Right forelimb (tissue), 1 donor: ENCODE measurements around the gene TBC1D22A.

ENCODE experiments used
- DNase-seq: peaks from one replicate; pipeline ENCODE4 v3.0.0-alpha.2; 2018

TBC1D22A gene

DNA sequence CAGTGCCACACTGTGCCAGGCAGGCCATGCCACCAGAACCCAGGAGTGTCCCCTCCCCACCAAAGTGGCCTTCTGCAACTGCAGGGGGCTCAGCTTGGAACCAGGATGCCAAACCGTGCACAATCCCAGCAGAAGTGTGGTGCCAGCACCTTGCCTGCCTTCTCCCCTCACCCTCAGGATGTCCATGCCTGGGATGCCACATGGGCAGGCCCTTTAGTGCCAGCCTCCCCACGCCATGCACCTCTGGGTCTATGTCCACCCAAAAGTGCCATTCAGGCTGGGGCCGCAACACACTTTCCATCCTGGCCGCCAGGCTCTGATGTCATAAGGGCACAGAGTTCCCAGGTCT is 8.7 kb upstream of the TBC1D22A start:
- DNase-seq: no peak

DNA sequence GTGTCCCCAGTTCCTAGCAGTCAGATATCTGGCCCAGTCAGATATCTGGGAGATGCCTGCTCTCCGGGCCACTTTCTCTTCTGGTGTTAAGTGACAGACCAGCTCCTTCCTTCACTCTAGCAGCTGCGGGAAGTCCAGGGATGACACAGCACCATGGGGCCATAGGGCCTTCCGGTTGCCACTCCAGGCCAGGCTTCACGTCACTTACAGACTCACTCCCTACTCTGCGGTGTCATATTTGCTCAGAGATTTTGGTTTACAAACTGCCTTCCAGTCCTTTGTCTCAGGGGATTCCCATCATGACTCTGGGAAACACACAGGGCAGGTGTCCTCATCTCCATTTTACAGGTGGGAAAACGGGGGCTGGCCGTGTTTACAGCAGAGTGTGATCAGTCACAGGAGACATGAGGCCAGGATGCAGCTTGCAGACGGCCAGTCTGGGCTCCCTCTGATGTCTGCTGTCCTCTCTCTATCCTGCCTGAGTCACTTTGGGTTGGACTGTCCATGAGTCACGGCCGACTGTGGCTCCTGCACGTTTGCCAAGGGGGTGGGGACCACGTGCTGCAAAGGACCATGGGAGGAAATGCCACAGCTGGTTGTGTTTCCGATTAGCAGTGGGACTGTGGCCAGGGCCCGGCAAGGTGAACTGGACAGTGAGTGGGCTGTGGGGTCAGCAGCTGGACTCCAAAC is 8.2 kb upstream of the TBC1D22A start:
- peak; percentile 79 for DNase-seq

DNA sequence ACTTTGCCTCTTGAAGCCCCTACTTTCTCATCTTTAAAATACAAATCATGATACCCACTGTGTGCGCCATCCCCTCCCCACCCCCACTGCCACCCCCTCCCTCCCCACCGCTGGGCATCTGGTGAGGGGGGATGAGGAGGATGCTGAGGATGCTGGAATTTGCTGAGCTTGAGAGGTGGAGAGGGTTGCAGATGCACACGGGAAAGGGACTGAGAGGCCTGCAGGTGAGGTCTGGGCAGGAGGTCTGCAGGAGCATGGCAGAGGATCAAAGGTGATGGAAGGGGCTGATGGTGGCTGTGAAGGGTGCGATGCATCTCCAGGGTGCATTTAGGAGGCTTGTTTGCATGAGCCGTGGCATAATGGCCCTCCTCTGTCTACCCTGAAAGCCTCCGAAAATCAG is 7.6 kb upstream of the TBC1D22A start:
- DNase-seq: no peak

DNA sequence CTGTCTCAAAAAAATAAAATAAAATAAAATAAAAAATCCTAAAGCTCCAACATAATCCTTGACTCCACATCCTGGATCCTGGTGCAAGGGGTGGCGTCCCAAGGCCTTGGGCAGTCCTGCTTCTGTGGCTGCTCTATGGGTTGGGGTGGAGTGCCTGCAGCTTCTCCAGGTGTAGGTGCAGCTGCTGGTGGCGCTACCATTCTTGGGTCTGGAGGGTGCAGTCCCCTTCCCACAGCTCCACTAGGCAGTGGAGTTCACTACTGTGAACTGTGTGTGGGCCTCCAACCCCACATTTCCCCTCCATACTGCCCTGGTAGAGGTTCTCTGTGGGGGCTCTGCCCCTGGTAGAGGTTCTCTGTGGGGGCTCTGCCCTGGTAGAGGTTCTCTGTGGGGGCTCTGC is 6.9 kb upstream of the TBC1D22A start:
- no peak for DNase-seq

DNA sequence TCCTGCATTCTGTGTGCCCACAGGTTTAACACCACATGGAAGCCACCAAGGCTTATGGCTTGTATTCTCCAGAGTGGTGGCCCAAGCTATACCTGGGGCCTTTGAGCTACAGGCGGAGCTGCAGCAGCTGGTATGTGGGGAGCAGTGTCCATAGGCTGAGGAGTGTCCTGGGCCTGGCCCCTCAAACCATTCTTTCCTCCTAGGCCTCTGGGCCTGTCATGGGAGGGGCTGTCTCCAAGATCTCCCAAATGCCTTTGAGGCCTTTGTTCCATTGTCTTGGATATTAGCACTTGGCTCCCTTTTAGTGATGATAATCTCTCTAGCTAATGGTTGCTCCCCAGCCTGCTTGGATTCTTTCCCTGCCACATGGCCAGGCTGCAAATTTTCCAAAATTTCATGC is 6.4 kb upstream of the TBC1D22A start:
- DNase-seq: no peak

DNA sequence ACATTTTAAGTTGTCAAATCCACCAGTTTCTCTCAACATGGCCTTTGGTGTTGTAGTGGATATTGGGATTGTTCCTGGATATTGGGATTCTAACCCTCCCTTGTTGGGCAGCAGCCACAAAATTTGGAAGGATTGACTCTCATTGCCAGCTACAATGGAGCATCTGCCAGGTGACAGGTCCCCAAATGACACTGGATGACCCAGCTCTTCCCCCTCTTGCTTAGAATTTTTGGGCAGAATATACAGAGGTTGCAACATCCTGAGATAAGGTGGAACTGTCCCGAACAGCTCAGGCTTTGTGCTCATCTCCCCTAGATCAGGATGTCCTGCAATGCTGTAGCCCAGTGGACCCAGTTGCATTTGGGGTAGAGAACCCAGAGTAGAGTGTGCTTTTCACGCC is 5.3 kb upstream of the TBC1D22A start:
- DNase-seq: no peak

DNA sequence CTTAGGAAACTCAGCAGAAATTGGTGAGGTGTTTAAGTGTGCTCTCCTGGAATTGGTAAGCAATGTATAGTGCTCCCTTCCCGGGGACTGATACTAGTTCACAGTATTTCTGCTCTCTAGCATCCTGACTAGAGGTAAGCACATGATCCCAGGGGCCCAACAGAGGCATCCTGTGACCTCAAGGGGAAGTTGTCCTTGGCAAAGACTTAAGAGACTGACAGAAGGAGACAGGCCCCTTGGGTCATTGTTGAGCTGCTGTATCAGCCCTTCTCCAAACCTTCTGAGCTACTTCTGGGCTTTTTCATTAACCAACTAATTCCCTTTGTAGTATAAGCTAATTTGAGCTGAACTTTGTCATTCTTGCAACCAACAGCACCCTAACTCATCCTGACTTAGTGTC is 4.3 kb upstream of the TBC1D22A start:
- DNase-seq: no peak

DNA sequence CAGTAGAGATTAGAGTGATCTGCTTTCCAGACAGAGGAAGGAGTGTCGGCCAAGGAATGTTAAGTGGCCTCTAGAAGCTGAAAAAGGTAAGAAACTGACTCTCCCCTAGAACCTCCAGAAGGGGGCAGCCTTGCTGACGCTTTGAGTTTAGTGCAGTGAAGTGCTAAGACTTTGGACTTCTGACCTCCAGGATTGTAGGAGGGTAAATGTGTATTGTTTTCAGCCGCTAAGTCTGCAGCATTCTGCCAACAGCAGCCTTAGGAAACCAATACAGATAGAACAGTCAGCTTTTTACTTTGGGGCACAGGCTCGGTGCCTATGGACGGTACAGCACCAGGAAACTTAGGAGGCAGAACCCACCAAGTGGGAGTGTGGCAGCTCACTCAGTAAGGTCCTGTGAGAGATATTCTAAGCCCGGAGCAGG is 3.6 kb upstream of the TBC1D22A start:
- DNase-seq: no peak

DNA sequence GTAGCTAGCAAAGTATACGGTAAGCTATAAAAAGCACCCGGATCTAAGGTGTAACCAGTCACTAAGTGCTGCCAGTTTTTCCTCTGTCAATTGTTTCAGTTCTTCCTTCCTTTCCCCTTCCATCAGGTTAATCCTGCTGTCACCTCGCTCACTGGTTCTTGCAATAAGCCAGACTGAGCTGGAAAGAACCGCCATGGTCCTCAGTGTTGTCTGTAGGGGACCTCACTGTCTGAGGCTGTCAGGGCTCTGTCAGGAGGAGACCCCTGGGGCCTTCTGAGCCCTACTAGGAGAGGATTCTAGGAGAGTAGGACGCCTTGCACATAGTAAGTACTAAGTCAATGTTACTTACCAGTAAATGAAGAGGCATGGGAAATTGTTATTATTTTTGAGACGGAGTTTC is 1.4 kb upstream of the TBC1D22A start:
- no peak for DNase-seq

DNA sequence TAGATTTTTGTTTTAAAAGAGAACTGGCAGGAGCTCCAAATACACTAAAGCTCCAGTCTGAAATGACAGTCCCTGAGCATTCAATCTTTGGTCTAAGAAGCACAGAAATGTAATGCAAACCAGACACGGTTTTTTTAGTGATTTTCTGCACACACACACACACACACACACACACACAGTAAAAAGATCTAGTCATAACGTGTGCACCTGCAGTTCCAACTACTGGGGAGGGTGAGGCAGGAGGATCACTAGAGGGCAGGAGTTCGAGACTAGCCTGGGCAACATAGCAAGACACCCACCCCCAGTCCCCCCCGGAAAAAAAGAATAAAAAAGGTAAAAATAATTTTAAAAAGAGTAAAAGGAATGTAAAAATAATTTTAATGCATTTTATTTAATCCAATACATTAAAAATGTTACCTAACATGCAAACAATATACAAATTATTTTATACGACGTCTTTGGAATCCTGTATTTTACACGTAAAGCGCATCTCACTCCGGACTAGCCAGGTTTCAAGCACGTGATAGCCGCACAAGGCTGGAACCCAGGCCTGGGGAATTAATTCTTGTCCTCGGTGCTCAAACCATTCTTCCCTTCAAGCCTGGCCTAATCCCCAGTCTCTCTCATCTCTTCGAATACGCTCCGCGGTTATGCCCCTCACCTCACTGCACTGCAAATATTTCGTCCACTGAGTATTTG is 762 bp upstream of the TBC1D22A start:
- no peak for DNase-seq

DNA sequence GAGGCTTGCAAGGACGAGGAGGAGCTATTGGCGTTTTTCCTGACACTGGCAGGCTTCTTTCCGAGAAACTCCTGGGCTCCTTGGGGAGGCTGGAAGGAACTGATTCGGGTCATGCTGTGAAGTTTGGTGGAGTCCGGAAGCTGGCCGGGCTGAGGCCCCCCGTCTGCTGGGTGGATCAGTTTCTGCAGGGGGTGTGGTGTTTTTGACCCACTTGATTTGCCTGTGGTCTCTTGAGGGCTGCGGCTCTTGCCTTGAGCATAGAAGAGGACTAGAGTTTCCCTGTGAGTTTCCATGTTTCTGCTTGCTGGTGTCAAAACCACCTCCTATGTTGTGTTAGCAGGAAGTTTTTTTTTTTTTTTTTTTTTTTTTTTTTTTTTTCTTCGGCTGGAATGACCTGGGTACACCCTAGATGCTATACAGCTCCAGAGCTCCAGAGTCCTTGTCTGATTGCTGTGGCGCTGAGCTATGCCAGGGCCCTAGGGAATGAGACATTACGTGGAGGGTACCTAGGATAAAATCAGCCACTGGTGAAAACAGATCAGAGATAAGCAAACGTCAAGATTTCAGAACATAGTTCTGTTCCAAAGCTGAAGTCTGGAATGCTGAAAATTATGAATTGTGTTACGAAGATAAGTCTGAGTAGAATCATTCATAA is 728 bp downstream of the TBC1D22A start:
- DNase-seq: peak; percentile 68

DNA sequence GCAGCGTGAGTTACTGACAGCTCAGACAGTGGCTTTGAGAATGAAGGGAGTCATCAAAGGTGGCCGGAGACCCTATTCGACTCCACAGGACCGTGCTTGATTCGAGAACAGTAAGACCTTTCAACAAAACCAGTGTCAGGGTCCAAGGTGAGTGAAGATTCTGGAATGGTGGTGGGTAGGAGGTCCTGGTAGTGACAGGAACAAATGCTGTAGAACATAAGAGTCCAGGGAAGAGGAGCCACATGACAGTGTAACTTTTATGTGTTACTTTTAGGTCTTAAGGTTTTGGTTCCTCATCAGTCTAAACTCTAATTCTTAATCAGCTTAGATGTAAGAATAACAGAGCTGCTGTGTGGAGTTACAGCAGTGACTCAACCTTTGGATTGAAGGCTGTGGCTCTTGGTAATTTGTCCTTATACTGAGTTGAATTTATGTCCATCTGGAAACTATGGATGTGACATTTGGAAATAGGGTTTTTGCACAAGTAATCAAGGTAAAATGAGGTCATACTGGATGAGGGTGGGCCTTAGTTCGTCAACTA is 1.8 kb downstream of the TBC1D22A start:
- DNase-seq: no peak

DNA sequence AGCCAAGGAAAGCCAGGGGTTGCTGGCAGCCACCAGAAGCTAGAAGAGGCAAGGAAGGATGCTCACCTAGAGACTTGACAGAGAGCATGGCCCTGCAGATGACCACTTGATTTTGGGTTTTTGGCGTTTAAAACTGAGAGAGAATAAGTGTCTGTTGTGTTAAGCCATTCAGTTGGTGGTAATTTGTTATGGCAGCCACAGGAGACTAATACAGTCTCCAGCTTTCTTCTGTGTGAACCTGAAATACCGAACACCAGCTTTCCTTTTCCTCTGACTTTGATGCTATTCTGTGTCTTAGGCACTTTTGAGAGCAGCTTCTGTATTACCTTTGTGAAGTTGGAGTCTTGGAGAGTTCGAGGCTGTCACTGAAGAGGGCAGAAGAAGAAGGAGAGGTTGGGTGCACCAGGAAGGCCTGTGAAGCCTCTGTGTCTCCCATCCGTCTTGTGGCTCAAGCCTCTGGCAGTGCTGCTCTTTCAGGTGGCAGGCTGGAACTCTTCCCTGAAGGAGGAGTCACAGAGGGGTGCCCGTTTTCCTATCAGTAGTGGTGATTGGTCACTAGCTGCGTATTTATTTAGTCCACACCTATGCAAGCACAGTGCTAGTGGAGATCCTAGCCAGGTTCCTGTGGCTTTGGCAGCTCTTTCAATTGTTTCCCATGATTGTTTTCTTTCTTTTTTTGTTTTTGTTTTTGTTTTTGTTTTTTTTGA is 2.5 kb downstream of the TBC1D22A start:
- no peak for DNase-seq

DNA sequence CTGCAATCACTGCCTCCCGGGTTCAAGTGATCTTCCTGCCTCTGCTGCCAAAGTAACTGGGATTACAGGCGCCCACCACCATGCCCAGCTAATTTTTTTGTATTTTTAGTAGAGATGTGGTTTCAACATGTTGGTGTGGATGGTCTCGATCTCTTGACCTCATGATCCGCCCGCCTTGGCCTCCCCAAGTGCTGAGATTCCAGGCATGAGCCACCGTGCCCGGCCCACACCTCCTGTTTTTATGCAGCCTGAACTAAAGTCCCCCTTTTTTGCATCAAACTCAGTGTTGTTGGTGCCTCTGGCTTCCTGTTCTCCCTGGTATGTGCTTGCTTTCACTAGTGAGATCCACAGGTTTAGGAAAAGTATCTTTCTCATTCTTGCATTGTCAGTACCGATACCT is 4.2 kb downstream of the TBC1D22A start:
- peak; percentile 1 for DNase-seq

DNA sequence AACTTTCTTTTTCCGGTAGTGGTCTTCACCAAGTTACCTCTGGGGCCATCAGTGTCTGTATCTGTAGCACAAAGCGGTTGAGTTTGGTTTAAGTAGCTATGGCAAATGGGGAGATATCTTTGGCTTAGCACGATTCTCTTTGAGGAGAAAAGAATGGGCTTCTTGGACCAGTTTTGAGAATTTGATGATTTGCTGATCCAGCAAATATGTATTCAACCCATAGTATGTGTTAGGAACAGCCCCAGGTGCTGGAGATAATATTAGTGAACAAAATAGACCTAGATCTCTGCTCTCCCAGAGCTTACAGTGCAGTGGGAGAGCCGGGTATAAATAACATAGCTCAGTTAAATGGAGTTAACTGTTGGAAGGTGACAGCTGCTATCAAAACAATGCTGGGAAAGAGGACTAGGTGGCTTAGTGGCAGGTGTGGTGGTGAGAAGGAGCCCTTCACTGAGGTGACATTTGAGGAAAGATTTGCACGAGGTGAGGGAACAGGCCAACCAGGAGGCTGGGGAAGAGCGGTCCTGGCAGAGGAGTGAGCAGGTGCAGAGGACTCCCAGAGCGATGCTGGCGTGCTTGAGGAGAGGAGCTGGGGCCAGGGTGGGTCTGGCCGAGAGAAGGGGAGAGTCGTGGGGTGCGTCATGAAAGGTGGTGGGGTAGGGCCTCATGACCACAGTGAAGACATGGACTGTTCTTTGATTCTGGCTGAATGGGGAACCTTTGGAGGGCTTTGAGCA is 5.0 kb downstream of the TBC1D22A start:
- no peak for DNase-seq

DNA sequence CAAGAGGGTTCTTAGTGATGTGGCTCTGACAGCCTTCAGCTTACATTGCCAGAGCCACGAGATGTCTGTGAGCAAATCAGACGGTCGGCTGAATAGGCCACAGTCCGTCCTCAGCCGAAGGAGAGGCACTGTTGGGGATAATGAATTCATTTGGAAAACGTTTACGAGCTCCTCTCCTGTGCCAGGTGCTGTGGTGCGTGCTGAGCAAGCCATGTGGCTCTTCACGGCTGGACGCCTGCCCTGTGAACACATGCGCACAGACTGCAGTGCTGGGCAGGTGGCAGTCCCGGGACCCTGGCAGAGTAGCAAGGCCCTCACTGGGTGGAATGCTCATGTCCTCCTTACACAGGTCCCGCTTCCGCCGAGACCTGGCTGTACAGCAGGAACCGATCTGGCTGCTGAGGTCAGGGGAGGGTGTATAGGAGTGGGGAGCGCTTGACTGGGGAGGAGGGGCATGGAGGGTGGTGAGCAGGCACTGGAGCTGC is 6.8 kb downstream of the TBC1D22A start:
- DNase-seq: no peak

DNA sequence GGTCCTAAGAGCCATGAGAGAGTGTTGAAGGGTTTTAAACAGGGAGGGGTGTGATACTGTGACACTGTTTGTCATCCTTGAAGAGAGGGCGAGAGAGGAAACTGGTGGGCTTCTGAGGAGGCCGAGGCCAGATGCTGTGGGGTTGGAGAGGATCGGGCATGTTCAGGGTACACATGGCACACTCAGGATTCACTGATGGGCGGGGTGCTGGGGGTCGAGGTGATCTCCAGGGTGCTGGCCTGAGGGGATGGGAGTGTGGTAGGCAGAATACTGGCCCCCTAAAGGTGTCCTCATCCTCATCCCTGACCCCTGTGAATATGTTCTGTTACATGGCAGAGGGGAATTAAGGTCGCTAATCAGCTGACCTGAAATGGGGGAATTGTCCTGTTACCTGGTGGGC is 7.3 kb downstream of the TBC1D22A start:
- DNase-seq: peak; percentile 33

DNA sequence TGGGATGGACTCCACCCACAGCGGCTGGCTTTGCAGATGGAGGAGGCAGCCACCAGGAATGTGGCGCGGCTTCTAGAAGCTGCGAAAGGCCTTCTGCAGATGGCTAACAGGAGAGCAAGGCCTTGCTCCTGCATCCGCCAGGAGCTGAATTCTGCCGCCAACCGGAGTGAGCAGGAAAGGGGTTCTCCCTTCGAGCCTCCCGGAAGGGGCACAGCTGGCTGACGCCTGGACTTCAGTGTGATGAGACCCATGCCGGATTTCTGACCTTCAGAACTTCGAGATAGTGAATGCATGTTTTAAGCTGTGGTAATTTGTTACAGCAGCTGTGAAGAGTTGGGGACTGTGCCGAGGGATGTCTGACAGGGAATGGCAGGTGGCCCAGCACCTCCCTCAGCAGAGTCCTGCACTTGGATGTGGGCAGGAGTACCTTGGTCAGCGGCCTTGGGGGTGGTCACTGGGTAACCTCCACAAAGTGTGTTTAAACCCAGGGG is 7.7 kb downstream of the TBC1D22A start:
- no peak for DNase-seq

DNA sequence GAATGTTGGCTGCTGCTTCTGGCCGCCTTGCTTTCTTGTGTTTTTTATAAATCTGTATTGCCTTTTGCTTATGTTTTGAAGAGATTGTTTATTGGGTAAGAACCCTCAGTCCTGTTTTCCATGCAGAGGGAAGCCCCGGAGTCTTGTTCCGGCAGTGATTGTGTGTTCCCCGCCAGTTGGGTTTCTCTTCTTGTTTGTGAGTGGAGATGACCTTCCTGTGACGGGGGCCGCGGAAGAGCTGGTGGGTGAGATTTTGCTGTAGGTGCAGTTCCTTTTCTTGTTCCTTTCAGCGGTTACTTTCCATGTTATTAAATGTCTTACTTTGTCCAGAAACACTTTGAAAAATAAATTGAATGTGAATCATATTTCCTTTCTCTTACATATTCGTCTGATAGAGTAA is 8.3 kb downstream of the TBC1D22A start:
- DNase-seq: no peak

DNA sequence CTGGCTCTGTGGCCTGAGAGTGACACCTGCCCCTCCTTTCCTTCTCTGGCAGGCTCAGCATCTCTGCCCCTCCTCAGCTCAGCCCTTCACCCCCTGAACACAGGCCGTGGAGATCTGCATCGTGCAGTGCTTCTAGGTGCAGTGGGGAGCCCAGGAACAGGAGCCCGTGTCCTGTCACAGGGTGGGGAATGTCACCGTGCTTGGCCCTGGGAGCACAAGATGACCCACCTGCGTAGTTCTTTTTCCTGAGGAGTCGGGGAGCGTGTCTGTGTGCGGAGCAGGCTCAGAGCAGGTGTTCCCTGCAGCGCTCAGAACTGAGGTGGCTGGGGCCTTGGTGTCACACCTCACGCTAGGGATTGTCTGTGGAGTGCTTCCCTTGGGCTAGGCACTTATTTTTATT is 10.6 kb downstream of the TBC1D22A start:
- no peak for DNase-seq

DNA sequence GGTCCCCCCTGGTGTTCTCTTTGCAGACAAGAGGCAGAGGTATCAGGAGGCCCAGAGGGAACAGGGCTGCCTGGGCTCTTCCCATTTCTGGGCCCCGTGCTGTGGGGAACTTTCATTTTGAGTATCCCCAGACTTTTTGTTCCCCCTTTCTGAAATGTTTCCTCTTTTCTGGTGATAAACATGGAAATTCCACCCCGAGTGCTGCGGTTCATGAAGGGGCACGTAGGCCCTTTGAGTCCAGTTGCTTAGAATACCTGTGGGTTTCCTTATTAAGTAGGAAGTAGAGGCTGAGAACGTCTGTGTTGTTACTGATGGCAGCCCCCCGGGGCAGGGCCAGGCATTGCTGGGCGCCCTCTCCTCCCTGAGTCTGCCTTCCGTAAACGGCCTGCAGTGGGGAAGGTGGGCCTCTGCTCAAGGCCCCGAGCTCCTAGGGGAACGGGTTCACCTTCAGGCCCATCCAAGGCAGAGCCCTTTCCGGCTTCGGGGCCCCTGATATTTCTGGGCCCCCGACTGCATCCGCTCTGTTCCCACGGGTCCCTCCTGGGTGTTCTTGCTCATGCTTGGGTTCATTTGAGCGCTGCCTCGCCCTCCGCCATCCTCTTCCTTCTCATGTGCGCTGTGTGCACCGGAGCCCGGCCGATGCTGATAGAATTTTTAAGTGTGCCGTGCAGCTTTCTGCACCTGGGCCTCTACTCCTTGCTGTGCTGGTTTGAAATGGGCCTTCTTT is 12.0 kb downstream of the TBC1D22A start:
- no peak for DNase-seq
